GM18508 (cell line): ENCODE measurements around the gene TMEM125.

Source experiments
- ATAC-seq: cut with Tn5 transposase; IDR thresholded peaks from one replicate; pipeline ENCODE4 v1.9.1; 2021; ENCODE audit warnings: moderate number of reproducible peaks; ENCODE audit not compliant: insufficient read depth, unreplicated experiment

The TMEM125 gene

DNA sequence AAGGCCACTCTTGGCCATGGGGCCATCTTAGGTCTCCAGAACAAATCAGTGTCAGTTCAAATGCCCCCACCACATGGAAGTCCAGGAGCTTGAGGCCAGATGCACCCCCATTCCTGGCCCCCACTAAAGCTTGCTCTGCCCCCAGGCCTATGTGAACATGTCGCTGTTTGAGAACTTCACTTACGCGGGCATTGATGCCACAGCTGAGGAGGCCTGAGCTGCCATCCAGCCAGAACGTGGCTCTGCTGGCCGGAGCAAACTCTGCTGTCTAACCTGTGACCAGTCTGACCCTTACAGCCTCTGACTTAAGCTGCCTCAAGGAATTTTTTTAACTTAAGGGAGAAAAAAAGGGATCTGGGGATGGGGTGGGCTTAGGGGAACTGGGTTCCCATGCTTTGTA lies 52.7 kb downstream of the TMEM125 start:
- ATAC-seq, result no peak
